HEK293 (cell line): Measurements from ENCODE around the gene AUP1.

Experiments used
- HOXD13 ChIP-seq: sonication (generic); formaldehyde crosslinking; IDR thresholded peaks from 2 replicates; pipeline ENCODE4 v1.8.0; 2022; ENCODE audit warnings: missing genetic modification reagents, borderline replicate concordance
- SP2 ChIP-seq: fragments of 450-650 bp; formaldehyde crosslinking; IDR thresholded peaks from 2 replicates; pipeline ENCODE4 v1.5.1; 2016; ENCODE audit warnings: missing biosample characterization, missing genetic modification characterization
- ZNF626 ChIP-seq: fragments of 450-650 bp; sonication (Bioruptor Pico); formaldehyde crosslinking; IDR thresholded peaks from 2 replicates; pipeline ENCODE4 v1.5.1; 2018; ENCODE audit warnings: missing biosample characterization, missing genetic modification characterization, inconsistent platforms
- TF ChIP-seq, protein P1 (sequence below): fragments of 450-650 bp; formaldehyde crosslinking; IDR thresholded peaks from 2 replicates; pipeline ENCODE4 v1.5.1; 2016; ENCODE audit warnings: missing biosample characterization, missing genetic modification characterization
- TF ChIP-seq, protein P2 (sequence below): fragments of 450-650 bp; formaldehyde crosslinking; IDR thresholded peaks from 2 replicates; pipeline ENCODE4 v1.5.1; 2016; ENCODE audit warnings: missing biosample characterization, missing genetic modification characterization

DNA sequence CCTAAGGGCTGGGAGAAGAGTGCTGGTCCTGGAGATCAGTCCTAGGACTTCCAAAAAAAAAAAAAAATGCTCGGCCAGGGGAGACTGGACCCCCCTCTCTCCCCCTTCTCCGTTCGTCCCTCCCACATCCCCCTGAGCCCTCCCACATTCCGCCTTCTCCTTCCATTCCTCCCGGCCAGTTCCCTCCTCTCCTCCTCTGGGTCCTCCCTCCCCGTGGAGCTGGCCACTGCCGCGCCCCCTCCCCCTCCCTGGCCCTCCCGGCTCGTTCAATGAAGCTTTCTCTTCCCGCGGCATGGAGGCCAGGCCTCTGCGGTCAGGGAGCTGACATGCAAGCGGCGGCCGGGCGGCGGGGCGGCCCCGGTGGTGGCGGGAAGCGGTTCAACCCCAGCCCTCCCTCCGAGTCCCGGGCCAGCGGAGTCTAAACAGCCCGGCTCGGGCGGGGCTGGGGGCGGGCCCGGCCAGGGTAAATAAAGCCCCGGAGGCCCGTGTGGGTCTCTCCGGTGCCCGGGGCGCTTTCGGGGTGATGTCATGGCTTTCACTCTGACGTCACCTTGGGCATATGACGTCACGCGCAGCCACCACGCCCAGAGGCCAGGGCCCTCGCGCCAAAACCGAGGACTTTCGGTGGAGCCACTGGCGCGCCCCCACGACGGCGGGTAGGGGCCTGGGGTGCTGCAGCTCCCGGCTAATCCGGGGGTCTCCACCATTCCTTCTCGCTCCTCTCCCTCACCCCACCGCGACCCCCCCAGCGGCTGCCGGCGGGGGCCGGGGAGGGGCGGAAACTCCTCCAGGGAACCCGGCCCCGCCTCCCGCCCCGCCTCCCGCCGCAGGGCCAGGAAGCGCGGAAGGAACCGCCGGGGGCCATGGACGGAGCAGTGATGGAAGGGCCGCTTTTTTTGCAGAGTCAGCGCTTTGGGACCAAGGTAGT lies 24.6 kb upstream of the AUP1 start, which contains the start of the genes DOK1 and LOXL3:
- TF ChIP-seq HOXD13 (CRISPR knock-in tag) (no peak), SP2 (tag by site-specific recombination) (peak; percentile 87), ZNF626 (tag by site-specific recombination) (no peak)
- TF ChIP-seq, protein P1, sequence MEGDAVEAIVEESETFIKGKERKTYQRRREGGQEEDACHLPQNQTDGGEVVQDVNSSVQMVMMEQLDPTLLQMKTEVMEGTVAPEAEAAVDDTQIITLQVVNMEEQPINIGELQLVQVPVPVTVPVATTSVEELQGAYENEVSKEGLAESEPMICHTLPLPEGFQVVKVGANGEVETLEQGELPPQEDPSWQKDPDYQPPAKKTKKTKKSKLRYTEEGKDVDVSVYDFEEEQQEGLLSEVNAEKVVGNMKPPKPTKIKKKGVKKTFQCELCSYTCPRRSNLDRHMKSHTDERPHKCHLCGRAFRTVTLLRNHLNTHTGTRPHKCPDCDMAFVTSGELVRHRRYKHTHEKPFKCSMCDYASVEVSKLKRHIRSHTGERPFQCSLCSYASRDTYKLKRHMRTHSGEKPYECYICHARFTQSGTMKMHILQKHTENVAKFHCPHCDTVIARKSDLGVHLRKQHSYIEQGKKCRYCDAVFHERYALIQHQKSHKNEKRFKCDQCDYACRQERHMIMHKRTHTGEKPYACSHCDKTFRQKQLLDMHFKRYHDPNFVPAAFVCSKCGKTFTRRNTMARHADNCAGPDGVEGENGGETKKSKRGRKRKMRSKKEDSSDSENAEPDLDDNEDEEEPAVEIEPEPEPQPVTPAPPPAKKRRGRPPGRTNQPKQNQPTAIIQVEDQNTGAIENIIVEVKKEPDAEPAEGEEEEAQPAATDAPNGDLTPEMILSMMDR (tag by site-specific recombination), result no peak
- TF ChIP-seq, protein P2, sequence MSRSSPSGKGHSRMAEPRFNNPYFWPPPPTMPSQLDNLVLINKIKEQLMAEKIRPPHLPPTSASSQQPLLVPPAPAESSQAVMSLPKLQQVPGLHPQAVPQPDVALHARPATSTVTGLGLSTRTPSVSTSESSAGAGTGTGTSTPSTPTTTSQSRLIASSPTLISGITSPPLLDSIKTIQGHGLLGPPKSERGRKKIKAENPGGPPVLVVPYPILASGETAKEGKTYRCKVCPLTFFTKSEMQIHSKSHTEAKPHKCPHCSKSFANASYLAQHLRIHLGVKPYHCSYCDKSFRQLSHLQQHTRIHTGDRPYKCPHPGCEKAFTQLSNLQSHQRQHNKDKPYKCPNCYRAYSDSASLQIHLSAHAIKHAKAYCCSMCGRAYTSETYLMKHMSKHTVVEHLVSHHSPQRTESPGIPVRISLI (tag by site-specific recombination), result no peak
